ENCODE measurements around the gene PRPF6. TPM values are rescaled to one million over a fixed set of nuclear protein-coding genes. Genes with fewer than 3 reads are reported as not detected.

PRPF6 gene
- total and polyA plus RNA-seq, 2 of the 13 experiments (the other 11 are each of a cell fraction or from before 2014, with no cell fraction given) = 63.7 to 101 TPM

DNA sequence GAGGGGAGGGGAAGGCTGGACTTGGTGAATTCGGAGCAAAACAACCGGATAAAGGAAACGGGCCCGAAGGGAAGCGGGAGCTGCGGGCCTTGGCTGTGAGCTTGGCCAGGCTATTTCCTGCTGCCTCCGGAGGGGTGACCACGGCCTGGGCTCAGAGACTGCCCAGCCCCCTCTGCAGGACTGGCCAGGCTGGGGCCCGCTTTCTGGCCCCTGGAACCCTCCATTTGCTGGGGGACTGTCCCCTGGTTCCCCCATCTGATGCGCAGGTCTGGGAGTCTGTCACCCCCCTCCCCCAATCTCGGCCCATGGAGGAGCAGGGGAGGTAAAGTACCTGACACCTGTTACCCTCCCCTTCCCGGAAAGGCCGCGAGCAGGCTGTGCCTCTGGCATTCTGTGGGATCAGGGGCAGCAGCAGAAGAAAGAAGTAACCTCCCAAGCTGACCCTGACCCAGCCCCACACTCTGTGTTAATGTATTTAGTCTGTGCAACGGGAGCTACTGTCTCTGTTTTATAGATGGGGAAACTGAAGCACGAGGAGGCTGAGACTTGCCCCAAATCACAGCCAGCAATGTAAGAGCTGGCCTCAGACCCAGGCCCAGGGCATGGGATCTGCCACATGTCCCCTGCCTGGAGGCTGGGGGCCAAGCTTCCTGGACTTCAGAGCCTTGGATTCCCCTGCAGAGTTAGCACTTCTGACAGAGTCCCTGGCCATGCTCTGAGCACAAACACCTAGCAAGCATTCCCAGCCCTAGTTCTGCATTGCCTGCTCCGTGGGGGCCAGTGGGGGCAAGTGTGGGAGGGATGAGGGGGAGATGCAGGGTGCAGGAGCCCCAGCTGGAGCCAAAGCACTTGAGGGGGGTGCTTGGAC lies 58.6 kb downstream of the PRPF6 start (continued):
- TF ChIP-seq, protein P1, sequence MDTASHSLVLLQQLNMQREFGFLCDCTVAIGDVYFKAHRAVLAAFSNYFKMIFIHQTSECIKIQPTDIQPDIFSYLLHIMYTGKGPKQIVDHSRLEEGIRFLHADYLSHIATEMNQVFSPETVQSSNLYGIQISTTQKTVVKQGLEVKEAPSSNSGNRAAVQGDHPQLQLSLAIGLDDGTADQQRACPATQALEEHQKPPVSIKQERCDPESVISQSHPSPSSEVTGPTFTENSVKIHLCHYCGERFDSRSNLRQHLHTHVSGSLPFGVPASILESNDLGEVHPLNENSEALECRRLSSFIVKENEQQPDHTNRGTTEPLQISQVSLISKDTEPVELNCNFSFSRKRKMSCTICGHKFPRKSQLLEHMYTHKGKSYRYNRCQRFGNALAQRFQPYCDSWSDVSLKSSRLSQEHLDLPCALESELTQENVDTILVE (CRISPR knock-in tag; IDR thresholded peaks at IDR 0.05) = no peak
- no peak for TF ChIP-seq TSC22D2 (CRISPR knock-in tag; IDR thresholded peaks at IDR 0.05; ENCODE audit: borderline replicate concordance)
- TF ChIP-seq ZNF772 (CRISPR knock-in tag; IDR thresholded peaks at IDR 0.05) = no peak
- TF ChIP-seq KDM5B (CRISPR knock-in tag; IDR thresholded peaks at IDR 0.05; ENCODE audit: borderline replicate concordance) = no peak; the same call in none of the 2 replicates
- TF ChIP-seq, protein P2, sequence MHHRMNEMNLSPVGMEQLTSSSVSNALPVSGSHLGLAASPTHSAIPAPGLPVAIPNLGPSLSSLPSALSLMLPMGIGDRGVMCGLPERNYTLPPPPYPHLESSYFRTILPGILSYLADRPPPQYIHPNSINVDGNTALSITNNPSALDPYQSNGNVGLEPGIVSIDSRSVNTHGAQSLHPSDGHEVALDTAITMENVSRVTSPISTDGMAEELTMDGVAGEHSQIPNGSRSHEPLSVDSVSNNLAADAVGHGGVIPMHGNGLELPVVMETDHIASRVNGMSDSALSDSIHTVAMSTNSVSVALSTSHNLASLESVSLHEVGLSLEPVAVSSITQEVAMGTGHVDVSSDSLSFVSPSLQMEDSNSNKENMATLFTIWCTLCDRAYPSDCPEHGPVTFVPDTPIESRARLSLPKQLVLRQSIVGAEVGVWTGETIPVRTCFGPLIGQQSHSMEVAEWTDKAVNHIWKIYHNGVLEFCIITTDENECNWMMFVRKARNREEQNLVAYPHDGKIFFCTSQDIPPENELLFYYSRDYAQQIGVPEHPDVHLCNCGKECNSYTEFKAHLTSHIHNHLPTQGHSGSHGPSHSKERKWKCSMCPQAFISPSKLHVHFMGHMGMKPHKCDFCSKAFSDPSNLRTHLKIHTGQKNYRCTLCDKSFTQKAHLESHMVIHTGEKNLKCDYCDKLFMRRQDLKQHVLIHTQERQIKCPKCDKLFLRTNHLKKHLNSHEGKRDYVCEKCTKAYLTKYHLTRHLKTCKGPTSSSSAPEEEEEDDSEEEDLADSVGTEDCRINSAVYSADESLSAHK (CRISPR knock-in tag; IDR thresholded peaks at IDR 0.05; ENCODE audit: borderline replicate concordance) = no peak
- TF ChIP-seq, protein P3, sequence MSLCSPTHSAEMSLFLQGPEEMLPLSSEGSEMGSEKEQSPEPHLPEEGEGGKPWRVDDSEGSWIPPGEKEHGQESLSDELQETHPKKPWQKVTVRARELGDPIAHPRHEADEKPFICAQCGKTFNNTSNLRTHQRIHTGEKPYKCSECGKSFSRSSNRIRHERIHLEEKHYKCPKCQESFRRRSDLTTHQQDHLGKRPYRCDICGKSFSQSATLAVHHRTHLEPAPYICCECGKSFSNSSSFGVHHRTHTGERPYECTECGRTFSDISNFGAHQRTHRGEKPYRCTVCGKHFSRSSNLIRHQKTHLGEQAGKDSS (CRISPR knock-in tag; IDR thresholded peaks at IDR 0.05; ENCODE audit: borderline replicate concordance, low read depth) = no peak; the same call in 1 of the 2 replicates
- no peak for TF ChIP-seq FOXC1 (CRISPR knock-in tag; IDR thresholded peaks at IDR 0.05; ENCODE audit: borderline replicate concordance)
- TF ChIP-seq PHF5A (CRISPR knock-in tag; IDR thresholded peaks at IDR 0.05; ENCODE audit: low read depth, unreplicated experiment) = no peak
- TF ChIP-seq, protein P4, sequence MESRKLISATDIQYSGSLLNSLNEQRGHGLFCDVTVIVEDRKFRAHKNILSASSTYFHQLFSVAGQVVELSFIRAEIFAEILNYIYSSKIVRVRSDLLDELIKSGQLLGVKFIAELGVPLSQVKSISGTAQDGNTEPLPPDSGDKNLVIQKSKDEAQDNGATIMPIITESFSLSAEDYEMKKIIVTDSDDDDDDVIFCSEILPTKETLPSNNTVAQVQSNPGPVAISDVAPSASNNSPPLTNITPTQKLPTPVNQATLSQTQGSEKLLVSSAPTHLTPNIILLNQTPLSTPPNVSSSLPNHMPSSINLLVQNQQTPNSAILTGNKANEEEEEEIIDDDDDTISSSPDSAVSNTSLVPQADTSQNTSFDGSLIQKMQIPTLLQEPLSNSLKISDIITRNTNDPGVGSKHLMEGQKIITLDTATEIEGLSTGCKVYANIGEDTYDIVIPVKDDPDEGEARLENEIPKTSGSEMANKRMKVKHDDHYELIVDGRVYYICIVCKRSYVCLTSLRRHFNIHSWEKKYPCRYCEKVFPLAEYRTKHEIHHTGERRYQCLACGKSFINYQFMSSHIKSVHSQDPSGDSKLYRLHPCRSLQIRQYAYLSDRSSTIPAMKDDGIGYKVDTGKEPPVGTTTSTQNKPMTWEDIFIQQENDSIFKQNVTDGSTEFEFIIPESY (CRISPR knock-in tag; IDR thresholded peaks at IDR 0.05) = peak; percentile 86
- peak; percentile 15 for TF ChIP-seq ZFY (CRISPR knock-in tag; IDR thresholded peaks at IDR 0.05)
- TF ChIP-seq PTBP1 (IDR thresholded peaks at IDR 0.05; ENCODE audit: low read depth, low read length, poor library complexity, severe bottlenecking) = no peak
- TF ChIP-seq, protein P5, sequence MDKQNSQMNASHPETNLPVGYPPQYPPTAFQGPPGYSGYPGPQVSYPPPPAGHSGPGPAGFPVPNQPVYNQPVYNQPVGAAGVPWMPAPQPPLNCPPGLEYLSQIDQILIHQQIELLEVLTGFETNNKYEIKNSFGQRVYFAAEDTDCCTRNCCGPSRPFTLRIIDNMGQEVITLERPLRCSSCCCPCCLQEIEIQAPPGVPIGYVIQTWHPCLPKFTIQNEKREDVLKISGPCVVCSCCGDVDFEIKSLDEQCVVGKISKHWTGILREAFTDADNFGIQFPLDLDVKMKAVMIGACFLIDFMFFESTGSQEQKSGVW (CRISPR knock-in tag; IDR thresholded peaks at IDR 0.05; ENCODE audit: borderline replicate concordance) = no peak
- TF ChIP-seq, protein P6, sequence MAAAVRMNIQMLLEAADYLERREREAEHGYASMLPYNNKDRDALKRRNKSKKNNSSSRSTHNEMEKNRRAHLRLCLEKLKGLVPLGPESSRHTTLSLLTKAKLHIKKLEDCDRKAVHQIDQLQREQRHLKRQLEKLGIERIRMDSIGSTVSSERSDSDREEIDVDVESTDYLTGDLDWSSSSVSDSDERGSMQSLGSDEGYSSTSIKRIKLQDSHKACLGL (CRISPR knock-in tag; IDR thresholded peaks at IDR 0.05) = no peak
- no peak for TF ChIP-seq ZNF841 (CRISPR knock-in tag; IDR thresholded peaks at IDR 0.05; ENCODE audit: borderline replicate concordance)
- TF ChIP-seq ZFX (CRISPR knock-in tag; IDR thresholded peaks at IDR 0.05; ENCODE audit: low read depth) = 0 out of 2 replicates have a peak, but pooled peaks have one; percentile 3
- 0 out of 2 replicates have a peak, but pooled peaks have one; percentile 68 for TF ChIP-seq ZNF749 (CRISPR knock-in tag; IDR thresholded peaks at IDR 0.05; ENCODE audit: borderline replicate concordance)
- TF ChIP-seq ZSCAN21 (CRISPR knock-in tag; IDR thresholded peaks at IDR 0.05; ENCODE audit: borderline replicate concordance) = no peak
- TF ChIP-seq TOPORS (CRISPR knock-in tag; IDR thresholded peaks at IDR 0.05) = no peak
- TF ChIP-seq SALL2 (CRISPR knock-in tag; IDR thresholded peaks at IDR 0.05) = no peak

Data from HepG2 (cell line).